Activated naive CD4-positive, alpha-beta T cell treated with anti-CD3 and anti-CD28 coated beads for 36 hours (primary cell): ENCODE measurements around the gene SRSF7. TPM values are rescaled to one million over a fixed set of nuclear protein-coding genes. Genes with fewer than 3 reads are reported as not detected.
"Not testable (repeated sequence)": the region's sequence is repeated elsewhere in the genome, so short reads cannot be mapped to it uniquely, and the experiment has no call there.

Experiments used
- CTCF ChIA-PET: fragments of 350-600 bp; sonication (Branson Sonifier 250); formaldehyde crosslinking; loops from one replicate; lab custom pipeline; 2021; ENCODE audit warnings: antibody characterized with exemption; lab: Charles Lee
- DNase-seq: peaks from one replicate; pipeline ENCODE4 v3.0.0-alpha.2; 2020
- H3K27ac Mint-ChIP-seq: one replicate; pipeline ENCODE4 v1.8.0; 2021; ENCODE audit warnings: mild to moderate bottlenecking, mixed read lengths
- H3K27me3 Mint-ChIP-seq: one replicate; pipeline ENCODE4 v1.8.0; 2021; ENCODE audit warnings: low read depth, mixed read lengths
- H3K36me3 Mint-ChIP-seq: one replicate; pipeline ENCODE4 v1.8.0; 2021; ENCODE audit warnings: low read depth, mixed read lengths
- H3K4me1 Mint-ChIP-seq: one replicate; pipeline ENCODE4 v1.8.0; 2021; ENCODE audit warnings: low read depth, mixed read lengths
- H3K4me3 Mint-ChIP-seq: one replicate; pipeline ENCODE4 v1.8.0; 2021; ENCODE audit warnings: mild to moderate bottlenecking, moderate library complexity, mixed read lengths
- H3K9me3 Mint-ChIP-seq: one replicate; pipeline ENCODE4 v1.8.0; 2021; ENCODE audit warnings: mixed read lengths
- intact Hi-C: fragments of 100-400 bp; cut with micrococcal nuclease; formaldehyde crosslinking; loops from one replicate; pipeline ENCODE4 v1.15.1; 2023
- total RNA-seq, 2 experiments: library from RNA; stranded (reverse); gene quantifications; one replicate each; pipeline ENCODE4 v1.2.3, GENCODE V29; 2021

The SRSF7 gene
- total RNA-seq, 2 experiments from 2014 or later: 212 to 217 TPM

GRCh38 chr2:38728694-38729093 lies 22.5 kb downstream of the SRSF7 start:
- intact Hi-C loops: loop anchor here (1.0 kb wide), 1 partner anchor 16 kb away; no protein-coding TSS in a partner anchor
- Mint-ChIP-seq H3K4me3 (no peak overlapping the region), H3K27ac (no peak overlapping the region), H3K4me1 (peaks cover 21% of the 10 kb centered on the region), H3K36me3 (peaks cover 19% of the 10 kb centered on the region), H3K27me3 (no peaks in the 10 kb centered on the region), H3K9me3 (no peaks in the 10 kb centered on the region)
- CTCF ChIA-PET: interaction anchor here (0.7 to 10.8 kb wide), 5 partner anchors 14 to 351 kb away, joined by 4 to 178 read pairs (median 50); partner anchors contain the start of gene HNRNPLL
- no peak for DNase-seq

- Mint-ChIP-seq H3K4me3 (no peak overlapping the region), H3K27me3 (no peaks in the 10 kb centered on the region), H3K36me3 (peaks cover 15% of the 10 kb centered on the region), H3K27ac (no peak overlapping the region), H3K9me3 (no peaks in the 10 kb centered on the region), H3K4me1 (peaks cover 32% of the 10 kb centered on the region)
- no peak for DNase-seq
- intact Hi-C loops: no loop called here
- CTCF ChIA-PET: interaction anchor here (2.5 to 10.8 kb wide), 4 partner anchors 15 to 163 kb away, joined by 9 to 178 read pairs (median 101); partner anchors contain the start of gene HNRNPLL
These were observed 23.5 kb downstream of the SRSF7 start for GRCh38 chr2:38727661-38728060.

- CTCF ChIA-PET: interaction anchor here (0.5 to 10.8 kb wide), 18 partner anchors 11 to 188 kb away, joined by 3 to 178 read pairs (median 4); partner anchors contain the start of gene HNRNPLL
- Mint-ChIP-seq H3K36me3 (peaks cover 20% of the 10 kb centered on the region), H3K27ac (peak overlapping the region; percentile 92), H3K4me3 (peak overlapping the region; percentile 56), H3K4me1 (peaks cover 61% of the 10 kb centered on the region), H3K9me3 (peaks cover 8% of the 10 kb centered on the region), H3K27me3 (no peaks in the 10 kb centered on the region)
- intact Hi-C loops: loop anchor here (1.0 to 5.0 kb wide), 5 partner anchors 32 to 406 kb away; no protein-coding TSS in a partner anchor
- DNase-seq: peak; percentile 63
These were observed 28.0 kb downstream of the SRSF7 start for GRCh38 chr2:38723173-38723572.

GRCh38 chr2:38722271-38723061 lies 28.7 kb downstream of the SRSF7 start:
- peaks cover 22% of the 10 kb centered on the region for H3K36me3 Mint-ChIP-seq
- peaks cover 8% of the 10 kb centered on the region for H3K9me3 Mint-ChIP-seq
- peak overlapping the region; percentile 92 for H3K27ac Mint-ChIP-seq
- CTCF ChIA-PET: interaction anchor here (0.5 to 10.8 kb wide), 12 partner anchors 14 to 143 kb away, joined by 3 to 178 read pairs (median 6); partner anchors contain the start of gene HNRNPLL
- H3K4me3 Mint-ChIP-seq: peak overlapping the region; percentile 56
- peaks cover 61% of the 10 kb centered on the region for H3K4me1 Mint-ChIP-seq
- peak; percentile 82 for DNase-seq
- H3K27me3 Mint-ChIP-seq: no peaks in the 10 kb centered on the region
- intact Hi-C loops: loop anchor here (1.0 to 5.0 kb wide), 10 partner anchors 13 to 405 kb away; no protein-coding TSS in a partner anchor

- Mint-ChIP-seq H3K27ac (peak overlapping the region; percentile 86), H3K4me3 (peak overlapping the region; percentile 11), H3K27me3 (no peaks in the 10 kb centered on the region), H3K36me3 (peaks cover 22% of the 10 kb centered on the region), H3K4me1 (peaks cover 65% of the 10 kb centered on the region), H3K9me3 (peaks cover 8% of the 10 kb centered on the region)
- intact Hi-C loops: loop anchor here (5.0 kb wide), 1 partner anchor 403 kb away; no protein-coding TSS in a partner anchor
- CTCF ChIA-PET: interaction anchor here (0.8 to 10.8 kb wide), 4 partner anchors 57 to 141 kb away, joined by 3 to 178 read pairs (median 78); partner anchors contain the start of gene HNRNPLL
- DNase-seq: no peak
These were observed 30.4 kb downstream of the SRSF7 start for GRCh38 chr2:38720613-38721241.

- intact Hi-C loops: loop anchor here (5.0 kb wide), 1 partner anchor 402 kb away; no protein-coding TSS in a partner anchor
- H3K27me3 Mint-ChIP-seq: no peaks in the 10 kb centered on the region
- no peak overlapping the region for H3K27ac Mint-ChIP-seq
- peaks cover 67% of the 10 kb centered on the region for H3K4me1 Mint-ChIP-seq
- H3K9me3 Mint-ChIP-seq: peaks cover 8% of the 10 kb centered on the region
- no peak overlapping the region for H3K4me3 Mint-ChIP-seq
- DNase-seq: no peak
- CTCF ChIA-PET: interaction anchor here (0.6 kb wide), 2 partner anchors 12 to 36 kb away, joined by 4 read pairs; no protein-coding TSS in a partner anchor
- H3K36me3 Mint-ChIP-seq: peaks cover 23% of the 10 kb centered on the region
These were observed 31.5 kb downstream of the SRSF7 start for GRCh38 chr2:38719706-38720105.

- H3K36me3 Mint-ChIP-seq: peaks cover 26% of the 10 kb centered on the region
- no peak for DNase-seq
- H3K9me3 Mint-ChIP-seq: peaks cover 8% of the 10 kb centered on the region
- no peaks in the 10 kb centered on the region for H3K27me3 Mint-ChIP-seq
- no peak overlapping the region for H3K27ac Mint-ChIP-seq
- CTCF ChIA-PET: interaction anchor here (1.6 kb wide), 1 partner anchor 114 kb away, joined by 5 read pairs; no protein-coding TSS in a partner anchor
- H3K4me1 Mint-ChIP-seq: peaks cover 64% of the 10 kb centered on the region
- H3K4me3 Mint-ChIP-seq: no peak overlapping the region
- intact Hi-C loops: no loop called here
These were observed 32.6 kb downstream of the SRSF7 start for GRCh38 chr2:38718601-38719000.

GRCh38 chr2:38716185-38716584 lies 35.0 kb downstream of the SRSF7 start:
- no peaks in the 10 kb centered on the region for H3K27me3 Mint-ChIP-seq
- CTCF ChIA-PET: interaction anchor here (0.6 to 2.1 kb wide), 3 partner anchors 15 to 134 kb away, joined by 3 to 8 read pairs (median 5); no protein-coding TSS in a partner anchor
- H3K27ac Mint-ChIP-seq: no peak overlapping the region
- intact Hi-C loops: no loop called here
- peaks cover 28% of the 10 kb centered on the region for H3K36me3 Mint-ChIP-seq
- peaks cover 10% of the 10 kb centered on the region for H3K9me3 Mint-ChIP-seq
- no peak for DNase-seq
- H3K4me3 Mint-ChIP-seq: no peak overlapping the region
- peaks cover 58% of the 10 kb centered on the region for H3K4me1 Mint-ChIP-seq

- Mint-ChIP-seq H3K36me3 (peaks cover 18% of the 10 kb centered on the region), H3K27ac (peak overlapping the region; percentile 72), H3K4me1 (peaks cover 55% of the 10 kb centered on the region)
- H3K9me3 Mint-ChIP-seq, H3K4me3 Mint-ChIP-seq, DNase-seq, intact Hi-C loops, H3K27me3 Mint-ChIP-seq: not testable (repeated sequence)
- CTCF ChIA-PET: interaction anchor here (1.6 to 2.1 kb wide), 2 partner anchors 111 to 133 kb away, joined by 5 to 8 read pairs; no protein-coding TSS in a partner anchor
These were observed 36.2 kb downstream of the SRSF7 start for GRCh38 chr2:38714941-38715340.

- Mint-ChIP-seq H3K36me3 (peaks cover 15% of the 10 kb centered on the region), H3K27ac (no peak overlapping the region), H3K4me1 (peaks cover 66% of the 10 kb centered on the region), H3K27me3 (no peaks in the 10 kb centered on the region), H3K4me3 (no peak overlapping the region), H3K9me3 (peaks cover 2% of the 10 kb centered on the region)
- CTCF ChIA-PET: interaction anchor here (0.7 kb wide), 1 partner anchor 110 kb away, joined by 3 read pairs; no protein-coding TSS in a partner anchor
- intact Hi-C loops: no loop called here
- DNase-seq: no peak
These were observed 37.8 kb downstream of the SRSF7 start for GRCh38 chr2:38713338-38713737.

GRCh38 chr2:38712871-38713270 lies 38.3 kb downstream of the SRSF7 start:
- H3K4me1 Mint-ChIP-seq: peaks cover 68% of the 10 kb centered on the region
- intact Hi-C loops: no loop called here
- H3K27me3 Mint-ChIP-seq: no peaks in the 10 kb centered on the region
- H3K9me3 Mint-ChIP-seq: peaks cover 2% of the 10 kb centered on the region
- no peak overlapping the region for H3K27ac Mint-ChIP-seq
- CTCF ChIA-PET: no interaction called here
- H3K4me3 Mint-ChIP-seq: no peak overlapping the region
- DNase-seq: no peak
- H3K36me3 Mint-ChIP-seq: peaks cover 14% of the 10 kb centered on the region

- Mint-ChIP-seq H3K4me1 (peaks cover 72% of the 10 kb centered on the region), H3K9me3 (peaks cover 2% of the 10 kb centered on the region), H3K4me3 (no peak overlapping the region), H3K36me3 (peaks cover 15% of the 10 kb centered on the region), H3K27me3 (no peaks in the 10 kb centered on the region), H3K27ac (no peak overlapping the region)
- CTCF ChIA-PET: no interaction called here
- no peak for DNase-seq
- intact Hi-C loops: no loop called here
These were observed 38.7 kb downstream of the SRSF7 start for GRCh38 chr2:38712413-38712812.
